Measurements from ENCODE around the gene FAM47E.

Gene FAM47E

DNA sequence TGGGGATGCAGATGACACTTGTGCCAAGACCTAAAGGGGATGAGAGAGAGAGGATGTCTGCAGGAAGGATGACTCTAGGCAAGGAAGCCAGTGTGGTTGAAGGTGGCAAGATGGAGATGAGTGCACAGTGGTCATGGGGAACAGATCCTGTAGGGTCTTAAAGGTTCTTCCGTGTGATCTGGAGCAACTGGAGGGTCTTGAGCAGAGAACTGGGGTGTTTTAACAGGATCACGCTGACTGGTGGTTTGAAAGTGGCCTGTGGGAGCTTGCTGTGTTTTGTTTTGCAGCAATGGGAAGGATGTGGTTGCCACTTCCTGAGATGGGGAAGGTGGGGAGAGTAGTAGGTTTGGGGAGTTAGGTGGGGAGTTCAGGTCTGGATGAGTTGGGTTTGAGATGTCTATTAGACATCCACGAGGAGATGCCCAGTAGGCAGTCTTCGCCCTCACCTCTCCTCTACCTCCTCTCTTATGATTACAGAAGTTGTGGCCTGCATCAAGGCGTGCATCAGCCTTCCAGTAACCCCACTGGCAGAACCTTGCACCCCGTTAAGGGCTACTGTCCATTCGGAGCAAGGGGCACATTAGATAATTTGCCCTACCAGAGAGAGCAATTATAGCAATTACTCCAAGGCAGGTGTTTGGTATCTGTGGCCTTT, 53.6 kb downstream of the FAM47E start:
- DNase-seq = no peak

DNA sequence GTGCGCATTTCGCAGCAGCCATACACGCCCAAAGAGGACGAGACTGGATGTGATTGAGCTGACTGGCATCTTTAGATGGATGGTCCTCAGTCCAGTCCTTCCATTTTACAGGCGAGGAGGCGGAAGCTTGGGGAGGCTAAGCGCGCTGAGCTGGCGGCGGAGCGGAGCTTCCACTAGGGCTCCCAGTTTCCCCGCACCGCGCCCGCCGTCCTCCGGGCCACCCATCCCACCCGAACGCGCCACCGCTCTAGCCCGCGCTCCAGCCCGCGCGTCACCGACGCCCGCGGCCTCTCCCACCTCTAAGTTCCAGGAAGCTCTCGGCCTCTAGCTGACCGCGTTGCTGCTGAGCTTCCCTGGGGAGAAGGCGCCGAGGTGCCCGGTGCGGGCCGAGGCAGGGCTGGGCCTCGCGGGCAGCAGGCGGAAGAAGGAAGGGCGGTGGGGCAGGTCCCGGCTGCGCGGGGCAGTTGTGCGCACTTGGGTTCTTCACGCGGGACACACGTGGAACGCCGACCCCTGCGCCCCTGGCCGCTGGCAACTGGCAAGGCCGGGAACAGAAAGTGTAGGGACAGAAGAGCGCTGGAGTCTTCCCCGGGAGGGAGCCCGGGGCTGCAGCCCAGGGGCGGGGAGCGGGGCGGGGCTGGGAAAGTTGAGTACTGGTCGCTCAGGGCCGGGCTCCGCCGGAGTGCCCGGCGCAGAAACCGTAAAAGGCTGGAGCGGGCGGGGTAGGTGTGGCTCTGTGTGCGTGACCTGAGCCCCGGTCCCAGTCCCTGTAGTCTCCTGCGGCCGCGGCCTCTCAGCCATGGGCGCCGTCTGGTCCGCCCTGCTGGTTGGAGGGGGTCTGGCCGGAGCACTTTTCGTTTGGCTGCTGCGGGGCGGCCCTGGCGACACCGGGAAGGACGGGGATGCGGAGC, 54.7 kb downstream of the FAM47E start, which contains the start of gene STBD1:
Gene STBD1, plus strand, starts transcription at position 763 of the 911 bp plus-strand sequence. Its CDS starts 37 bp downstream, at position 800.
- DNase-seq = peak; percentile 28 to 49

DNA sequence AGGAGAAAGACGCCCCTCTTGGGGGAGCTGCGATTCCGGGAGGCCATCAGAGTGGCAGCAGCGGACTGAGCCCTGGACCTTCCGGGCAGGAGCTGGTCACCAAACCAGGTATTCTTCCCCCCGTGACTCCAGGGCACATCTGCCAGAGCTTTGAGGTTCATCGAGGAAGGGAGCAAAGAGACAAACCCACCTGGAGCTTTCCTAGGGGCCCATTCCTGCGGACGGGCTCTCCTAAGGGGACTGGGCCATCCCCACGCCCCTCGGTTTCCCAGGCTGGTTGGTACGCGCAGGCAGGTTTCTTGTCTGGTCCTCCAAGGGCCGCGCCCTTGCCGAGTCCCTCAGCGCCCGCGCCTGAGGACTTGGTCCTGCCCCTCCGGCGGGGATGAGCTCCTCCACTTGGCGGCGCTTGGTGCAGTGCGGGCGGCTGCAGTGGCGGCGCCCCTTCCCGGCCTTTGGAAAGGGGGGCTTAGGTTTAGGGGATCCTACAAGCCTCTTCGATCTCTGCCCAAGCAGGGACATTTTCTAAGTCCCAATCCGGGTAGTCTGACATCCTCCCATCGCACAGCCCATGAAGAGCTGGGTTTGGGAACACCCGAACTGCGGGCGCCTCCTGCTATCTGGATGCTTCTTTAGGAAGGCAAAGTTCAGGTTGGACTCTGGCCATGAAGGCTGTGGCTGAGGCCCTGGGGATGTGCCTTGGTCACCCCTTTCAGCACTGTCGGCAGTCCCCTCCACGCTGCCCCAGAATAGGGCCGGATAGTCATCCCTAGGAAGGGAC, 55.5 kb downstream of the FAM47E start:
- DNase-seq = peak; percentile 32 to 43

DNA sequence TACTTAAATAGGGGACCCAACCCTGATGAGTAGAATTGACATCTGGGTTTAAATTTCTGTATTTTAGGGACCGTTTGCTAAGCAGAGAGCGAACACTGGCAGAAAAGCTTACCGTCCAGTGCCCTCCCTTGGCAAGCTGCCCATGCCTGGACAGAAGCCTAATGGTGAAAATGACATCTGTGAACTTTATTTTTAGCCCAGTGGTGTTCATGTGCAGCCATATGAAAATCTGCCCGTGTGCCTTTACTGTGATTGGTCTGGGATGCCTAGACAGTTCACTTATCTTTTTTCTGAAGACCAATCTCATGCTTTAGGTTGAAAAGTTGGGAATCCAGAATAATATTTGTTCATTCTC, 56.1 kb downstream of the FAM47E start:
- DNase-seq = no peak

DNA sequence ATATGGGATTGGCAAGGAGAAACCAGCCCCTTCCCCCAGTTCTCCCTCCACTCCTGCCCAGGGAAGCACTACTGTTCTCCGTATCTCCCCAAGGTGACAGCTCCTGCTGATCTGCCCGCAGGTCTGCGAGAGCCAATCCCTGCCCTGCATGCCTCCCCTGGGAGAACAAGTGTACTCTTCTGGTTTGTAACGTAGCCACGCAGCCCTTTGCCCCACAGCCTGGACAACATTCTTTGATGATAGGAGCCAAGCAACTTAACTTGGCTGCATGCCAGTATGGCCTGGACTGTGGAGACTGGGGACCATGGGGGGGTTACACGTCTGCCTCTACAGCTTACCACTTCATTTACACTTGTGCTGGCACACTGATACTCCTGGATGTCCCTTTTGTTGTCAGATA, 57.0 kb downstream of the FAM47E start:
- DNase-seq = no peak

DNA sequence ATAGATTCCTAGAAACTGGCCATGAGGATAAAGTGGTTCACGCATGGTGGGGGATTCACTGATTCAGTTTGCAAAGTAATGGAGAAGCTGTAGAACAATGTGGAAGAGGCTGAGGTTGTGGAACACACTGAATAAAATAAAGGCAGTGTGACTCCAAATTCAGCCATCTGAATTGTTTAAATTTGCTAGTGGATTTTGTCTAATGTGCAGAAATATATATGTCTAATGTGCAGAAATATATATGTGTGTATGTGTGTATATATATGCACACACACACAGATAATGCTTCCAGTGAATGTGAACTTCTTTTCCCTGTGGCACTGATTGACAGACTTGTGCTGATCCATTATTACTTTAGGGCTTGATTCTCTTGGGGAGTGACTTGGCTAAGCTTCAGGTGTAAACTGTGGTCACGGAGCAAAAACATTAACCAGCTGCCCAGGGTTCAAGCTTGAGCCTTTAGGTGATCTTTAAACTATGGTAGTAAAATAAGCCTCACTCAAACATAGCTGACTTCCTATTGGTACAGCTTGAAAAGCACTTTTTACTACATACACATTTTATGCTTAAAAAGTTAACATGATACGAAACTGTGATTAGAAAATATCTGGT, 58.5 kb downstream of the FAM47E start:
- no peak for DNase-seq

DNA sequence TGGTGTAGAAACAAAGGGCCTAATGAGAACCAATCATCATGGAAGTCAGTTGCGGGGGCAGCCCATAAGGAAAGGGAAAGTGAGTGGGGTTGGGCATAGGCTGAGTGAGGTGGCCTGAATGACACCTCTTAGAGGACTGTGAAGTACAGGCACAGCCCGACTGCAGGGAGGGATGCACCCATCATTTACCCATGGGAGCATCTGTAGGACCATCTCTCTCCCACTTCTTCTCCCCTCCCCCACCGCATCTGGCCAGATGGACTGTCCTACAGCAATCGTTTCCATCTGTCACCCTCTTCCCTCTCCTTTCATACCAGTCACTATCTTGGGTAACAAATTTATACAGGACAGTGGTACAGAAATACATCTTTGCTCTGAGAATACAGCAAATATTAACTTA, 59.2 kb downstream of the FAM47E start:
- no peak for DNase-seq

DNA sequence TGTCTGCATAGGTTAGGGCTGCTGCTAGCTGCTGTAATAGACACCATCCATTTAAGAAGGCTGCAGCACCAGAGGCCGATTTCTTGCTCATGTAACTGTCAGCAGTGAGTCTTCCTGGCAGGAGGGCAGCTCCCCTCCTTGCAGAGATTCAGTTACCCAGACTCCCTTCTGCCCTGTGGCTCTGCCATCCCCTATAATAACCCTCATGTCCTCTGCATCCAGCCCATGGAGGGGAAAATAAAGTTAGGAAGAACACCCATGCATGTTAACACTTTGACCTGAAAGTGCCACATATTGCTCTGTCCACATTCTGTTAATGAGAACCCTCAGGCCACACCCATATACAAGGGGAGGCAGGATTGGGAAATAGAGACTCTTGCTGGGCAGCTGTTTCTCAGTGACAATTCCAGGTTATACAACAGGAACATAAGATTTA, 60.4 kb downstream of the FAM47E start:
- no peak for DNase-seq

DNA sequence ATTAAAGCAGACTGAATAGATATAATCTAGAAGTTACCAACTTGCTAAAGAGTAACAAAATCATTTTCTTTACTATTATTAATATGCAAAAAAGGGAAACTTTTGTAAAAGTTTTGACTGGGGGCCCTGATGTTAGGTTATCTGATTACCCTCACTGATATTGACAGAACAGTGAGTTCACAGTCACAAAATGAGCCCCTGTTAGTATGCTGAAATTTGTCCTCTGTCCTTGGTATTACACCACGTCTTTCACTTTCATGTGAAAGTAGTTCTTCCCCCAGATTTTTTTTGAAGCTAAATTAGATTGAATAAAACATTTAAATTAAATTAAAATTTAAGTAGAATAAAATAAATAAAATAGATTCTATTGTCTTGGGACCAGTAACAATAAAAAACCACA, 60.9 kb downstream of the FAM47E start:
- no peak for DNase-seq

DNA sequence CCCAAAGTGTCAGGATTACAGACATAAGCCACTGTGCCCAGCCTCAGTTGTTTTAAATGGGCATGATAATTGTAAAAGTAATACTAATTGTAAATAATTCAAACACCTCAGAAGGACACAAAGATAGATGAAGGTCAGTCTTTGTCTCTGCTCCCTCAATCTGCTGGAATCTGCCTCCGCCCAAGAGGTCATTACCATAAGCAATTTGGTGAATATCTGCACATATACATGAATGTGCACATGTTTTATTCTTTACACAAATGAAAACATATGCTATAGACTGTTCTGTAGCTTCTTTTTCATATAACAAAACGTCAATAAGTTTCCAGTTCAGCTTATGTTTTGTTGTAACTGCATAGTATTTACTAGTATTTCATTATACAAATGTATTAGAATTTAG, 62.0 kb downstream of the FAM47E start:
- no peak for DNase-seq

DNA sequence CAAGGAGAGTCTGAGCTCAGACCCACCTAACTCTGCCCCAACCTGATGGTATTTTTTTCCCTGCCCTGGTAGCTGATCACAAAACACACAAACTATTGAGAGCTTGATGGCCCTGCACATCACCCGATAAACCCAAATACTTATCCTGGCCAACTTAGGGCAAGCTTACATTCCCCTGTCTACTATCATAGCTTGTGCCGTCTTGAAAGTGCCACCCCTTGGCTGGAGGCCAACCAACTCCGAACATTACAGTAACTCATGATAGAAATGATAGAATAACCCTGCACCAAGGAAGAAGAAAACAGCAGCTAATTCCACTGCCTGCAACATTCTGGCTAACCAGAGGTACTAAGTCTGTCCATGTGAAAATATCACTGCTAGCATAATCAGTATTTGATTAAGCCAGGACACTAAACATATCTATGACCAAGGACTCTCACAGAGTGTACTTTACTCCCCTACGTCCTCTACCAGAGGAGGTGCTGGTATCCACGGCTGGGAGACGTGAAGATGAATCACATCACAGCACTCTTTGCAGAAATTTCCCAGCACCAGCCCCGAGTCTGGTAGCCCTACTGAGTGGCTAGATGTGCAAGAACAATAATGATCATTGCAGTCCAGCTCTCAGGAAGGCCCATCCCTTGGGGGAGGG, 63.9 kb downstream of the FAM47E start:
- no peak for DNase-seq

DNA sequence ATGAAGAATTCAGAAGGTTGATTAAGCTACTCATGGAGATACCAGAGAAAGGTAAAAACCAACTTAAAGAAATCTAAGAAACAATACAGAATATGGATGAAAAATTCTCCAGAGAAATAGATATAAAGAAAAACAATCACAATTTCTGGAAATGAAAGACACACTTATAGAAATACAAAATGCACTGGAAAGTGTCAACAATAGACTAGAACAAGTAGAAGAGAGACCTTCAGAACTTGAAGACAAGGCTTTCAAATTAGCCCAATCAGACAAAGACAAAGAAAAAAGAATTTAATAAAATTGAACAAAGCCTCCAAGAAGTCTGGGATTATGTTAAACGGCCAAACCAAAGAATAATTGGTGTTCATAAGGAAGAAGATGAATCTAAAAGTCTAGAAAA, 64.6 kb downstream of the FAM47E start:
- DNase-seq = no peak

DNA sequence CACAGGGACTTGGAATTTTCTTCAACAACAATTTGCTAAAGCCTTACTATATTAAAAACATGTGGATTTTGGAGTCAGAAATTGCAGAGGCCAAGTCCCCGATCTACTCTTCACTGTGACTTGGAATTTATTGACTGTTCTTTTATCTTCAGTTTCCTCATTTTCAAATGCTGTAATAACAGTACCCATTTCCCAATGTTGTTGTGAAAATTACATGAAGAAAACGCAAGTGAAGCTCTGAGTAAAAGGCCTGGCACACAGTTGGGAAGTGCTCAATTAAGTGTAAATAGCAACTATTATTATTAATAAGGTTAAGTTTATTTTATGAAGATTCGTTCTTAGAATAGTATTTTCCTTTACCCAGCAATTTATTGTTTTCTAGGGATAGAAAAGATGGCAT, 70.7 kb downstream of the FAM47E start:
- no peak for DNase-seq

DNA sequence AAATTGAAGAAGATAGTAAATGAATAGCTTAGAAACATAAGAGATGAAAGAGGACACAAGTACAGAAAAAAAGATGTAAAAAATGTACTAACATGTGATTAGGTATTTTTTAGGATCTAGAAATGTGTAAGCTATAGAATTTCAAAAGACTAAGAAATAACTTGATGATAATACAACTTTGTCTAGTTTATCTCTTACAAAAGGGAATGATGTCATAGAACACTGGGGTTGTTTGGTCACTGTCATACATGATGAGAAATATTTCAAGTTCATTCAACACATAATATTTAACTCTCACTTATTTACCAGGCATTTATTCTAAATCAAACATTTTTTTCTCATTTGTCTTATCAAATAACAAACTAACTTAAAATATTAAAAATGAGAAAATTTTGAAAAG, 73.6 kb downstream of the FAM47E start:
- DNase-seq = no peak

DNA sequence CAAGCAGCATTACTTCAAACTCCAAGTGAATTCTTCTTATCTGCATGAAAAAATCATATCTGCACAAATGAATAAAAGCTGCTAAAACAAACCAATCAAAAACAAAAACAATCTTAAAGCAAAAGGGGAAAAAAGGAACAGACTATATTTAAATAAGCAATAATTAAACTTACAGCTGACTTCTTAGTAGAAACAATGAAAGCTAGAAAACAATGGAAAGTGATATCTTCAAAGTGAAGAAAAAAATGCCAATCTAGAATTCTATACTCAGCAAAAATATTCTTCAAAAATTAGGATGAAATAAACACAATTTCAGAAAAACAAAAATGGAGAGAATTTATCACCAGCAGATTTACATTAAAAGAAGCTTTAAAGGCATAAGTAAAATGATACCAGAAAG, 75.0 kb downstream of the FAM47E start:
- DNase-seq = no peak
